Medulla oblongata (tissue), 1 donor: Measurements from ENCODE around the gene LRGUK.
A peak's percentile ranks its signal among the peaks of the same experiment; 100 is the strongest.
"Not testable (repeated sequence)": the region's sequence is repeated elsewhere in the genome, so short reads cannot be mapped to it uniquely, and the experiment has no call there.

ENCODE experiments used
- DNase-seq: peaks from one replicate; pipeline ENCODE4 v3.0.0-alpha.2; 2015; ENCODE audit errors: extremely low spot score

The LRGUK gene

DNA sequence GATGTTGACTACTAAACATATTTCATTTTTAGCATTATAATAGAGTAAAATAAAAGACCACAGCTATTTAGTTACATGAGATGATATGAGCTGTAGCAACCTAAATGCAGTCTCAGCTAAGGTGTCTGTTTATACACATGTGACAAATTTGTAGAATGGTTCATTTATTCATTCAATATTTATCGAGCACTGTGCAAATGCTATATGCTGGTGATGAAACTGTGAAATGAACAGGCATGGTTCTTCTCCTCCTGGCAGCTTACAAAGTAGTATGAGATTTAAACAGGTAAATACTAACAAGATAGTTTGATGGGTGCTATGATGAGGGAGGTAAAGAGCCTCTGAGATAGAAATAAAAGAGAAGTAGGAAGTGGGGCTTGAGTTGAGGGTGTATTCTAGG lies 60.8 kb downstream of the LRGUK start:
- DNase-seq: no peak

- no peak for DNase-seq
Observed at GRCh38 chr7:134188311-134188710, 61.2 kb downstream of the LRGUK start.

DNA sequence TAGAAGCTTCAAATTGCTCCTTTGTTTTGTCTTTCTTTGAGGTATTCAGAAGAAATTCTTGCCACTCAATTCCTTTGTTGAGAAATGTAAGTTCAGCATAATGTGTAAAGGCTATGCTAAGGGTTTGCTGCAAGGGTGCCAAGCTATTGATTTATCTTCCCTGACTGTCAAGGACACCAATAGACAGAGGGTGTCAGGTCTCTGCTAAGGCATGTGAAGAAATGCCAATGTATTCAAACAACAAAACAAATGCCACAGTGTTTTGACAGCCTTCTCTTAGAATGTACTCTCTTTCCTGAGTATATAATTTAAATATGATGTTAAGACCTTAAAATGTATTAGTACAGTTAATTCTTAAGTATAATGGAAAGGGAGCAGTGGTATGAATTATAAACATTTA lies 62.4 kb downstream of the LRGUK start:
- DNase-seq: no peak

- DNase-seq: no peak
Observed at GRCh38 chr7:134191876-134192275, 64.7 kb downstream of the LRGUK start.

DNA sequence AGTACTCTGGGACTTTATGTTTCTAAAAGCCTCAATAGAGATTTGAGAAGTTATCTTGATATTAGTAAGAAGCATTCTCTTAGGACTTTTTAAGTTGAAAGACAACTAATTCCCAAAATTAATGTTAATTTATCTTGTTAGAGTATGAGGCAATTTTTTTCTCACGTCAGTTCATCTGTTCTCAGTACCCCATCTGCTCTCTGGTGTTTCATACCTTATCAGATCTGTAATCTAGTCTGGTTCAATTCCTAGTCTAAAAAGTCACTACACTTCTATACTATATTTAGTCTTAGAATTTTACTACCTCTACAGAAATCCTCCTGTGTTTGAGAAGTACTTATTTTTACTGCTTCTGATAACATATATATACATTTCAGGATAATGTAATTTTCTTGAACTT lies 66.1 kb downstream of the LRGUK start:
- no peak for DNase-seq

GRCh38 chr7:134195252-134195651 lies 68.1 kb downstream of the LRGUK start:
- no peak for DNase-seq

DNA sequence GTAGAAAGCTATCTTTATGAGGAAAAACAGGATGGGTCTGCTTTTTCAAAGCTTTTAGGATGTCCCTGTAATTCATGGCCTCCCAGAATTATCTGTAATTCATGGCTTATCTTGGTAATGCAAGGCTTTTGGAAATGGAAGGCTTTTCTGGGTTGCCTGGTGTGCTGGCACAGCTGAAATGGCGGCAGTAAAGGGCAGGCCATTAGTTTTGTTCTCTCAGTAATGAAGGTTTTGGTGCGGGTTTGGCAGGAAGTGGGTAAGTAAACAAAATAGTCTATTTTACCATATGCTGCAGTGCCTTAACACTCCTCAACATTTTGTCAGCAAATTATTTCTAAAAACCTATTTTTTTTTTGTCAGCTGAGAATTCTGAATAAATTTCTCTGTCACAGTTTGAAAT lies 69.3 kb downstream of the LRGUK start:
- no peak for DNase-seq

GRCh38 chr7:134197345-134197744 lies 70.2 kb downstream of the LRGUK start:
- no peak for DNase-seq

- no peak for DNase-seq
Observed at GRCh38 chr7:134200970-134201369, 73.8 kb downstream of the LRGUK start.

- DNase-seq: no peak
Observed at GRCh38 chr7:134201569-134202261, 74.6 kb downstream of the LRGUK start.

DNA sequence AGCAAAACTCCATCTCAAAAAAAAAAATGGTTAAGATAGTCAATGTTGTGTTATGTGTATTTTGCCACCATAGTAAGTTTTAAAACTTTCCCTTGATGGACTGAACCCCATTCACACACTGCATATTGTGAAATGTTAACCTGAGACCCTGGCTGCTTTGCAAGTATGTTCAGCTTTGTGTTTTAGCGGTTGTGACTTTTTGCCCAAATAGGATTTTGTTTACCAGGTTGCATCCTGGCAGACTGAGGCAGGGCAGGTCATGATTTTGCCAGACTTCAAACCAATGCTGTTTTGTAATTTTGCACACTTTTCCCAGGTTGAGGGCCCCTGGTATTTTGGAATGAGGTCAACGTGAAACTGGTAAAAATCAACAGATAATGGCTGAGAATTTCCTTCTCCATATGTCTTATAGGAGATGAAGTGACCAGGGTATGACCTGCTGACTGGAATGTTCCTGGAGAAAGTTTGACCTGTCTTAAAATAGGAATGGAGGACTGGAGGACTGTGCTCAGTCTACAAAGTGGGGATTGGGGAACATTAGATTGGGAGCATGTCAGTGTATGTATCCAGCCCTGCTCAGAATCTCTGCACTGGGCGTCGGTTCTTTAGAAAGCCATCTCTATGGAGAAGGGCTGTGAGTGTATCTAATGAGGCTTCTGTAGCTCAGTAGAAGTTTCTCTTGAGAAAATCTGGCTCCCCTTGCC lies 76.2 kb downstream of the LRGUK start:
- DNase-seq: no peak

GRCh38 chr7:134209322-134210015 lies 82.3 kb downstream of the LRGUK start:
- no peak for DNase-seq

DNA sequence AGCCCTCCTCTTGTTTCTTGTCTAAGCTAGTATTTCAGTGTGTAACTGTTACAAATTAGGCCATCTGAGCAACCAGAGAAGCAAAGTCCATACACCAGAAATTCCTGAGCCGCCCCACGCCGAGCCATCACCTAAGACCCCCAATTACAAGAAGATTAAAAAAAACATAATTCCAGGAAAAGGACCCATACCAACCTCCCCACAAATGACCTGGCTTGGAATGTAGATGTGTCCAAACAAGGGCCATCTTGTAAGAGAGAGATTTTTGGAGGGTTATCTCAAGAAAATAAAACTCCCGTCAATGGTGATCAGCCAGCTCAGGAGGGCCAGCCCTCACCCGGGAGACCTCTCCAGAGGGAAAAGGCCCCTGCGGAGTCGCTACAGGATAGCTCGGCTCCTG lies 83.1 kb downstream of the LRGUK start:
- no peak for DNase-seq

DNA sequence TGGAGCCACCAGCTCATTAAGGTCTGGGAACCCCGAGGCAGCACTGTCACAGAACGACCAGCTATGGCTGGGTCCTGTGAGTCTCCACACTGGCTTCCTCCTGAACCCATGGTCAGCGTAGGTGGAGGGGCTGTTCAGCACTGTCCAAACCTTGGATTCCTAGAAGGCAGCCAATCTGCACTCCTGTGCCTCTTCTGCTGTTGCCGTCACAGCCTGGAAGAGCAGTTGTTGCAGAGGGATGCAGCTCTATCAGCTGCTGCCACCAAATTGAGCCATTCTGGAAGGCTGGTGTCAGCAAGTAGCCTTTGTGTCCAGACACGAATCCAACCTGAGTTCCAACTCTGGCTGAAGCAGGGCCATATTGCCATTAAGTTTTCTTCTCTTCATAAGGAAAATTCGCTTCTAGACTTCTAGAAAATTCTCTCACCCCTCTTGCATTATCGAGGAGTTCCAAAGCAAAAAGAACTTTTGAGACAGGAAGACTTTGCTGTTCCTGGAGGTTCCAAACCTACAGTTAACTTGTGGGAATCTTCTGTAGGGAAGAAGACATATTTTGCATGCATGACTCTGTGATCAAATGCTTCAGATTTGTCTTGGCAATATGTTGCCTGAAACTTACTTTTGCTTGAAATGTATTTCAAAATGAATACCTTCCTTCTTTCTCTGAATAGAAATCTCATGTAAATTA lies 84.0 kb downstream of the LRGUK start:
- no peak for DNase-seq

GRCh38 chr7:134211817-134212216 lies 84.7 kb downstream of the LRGUK start:
- DNase-seq: no peak

- DNase-seq: peak; percentile 7
Observed at GRCh38 chr7:134212576-134213546, 85.7 kb downstream of the LRGUK start.

- no peak for DNase-seq
Observed at GRCh38 chr7:134220236-134220635, 93.1 kb downstream of the LRGUK start.

DNA sequence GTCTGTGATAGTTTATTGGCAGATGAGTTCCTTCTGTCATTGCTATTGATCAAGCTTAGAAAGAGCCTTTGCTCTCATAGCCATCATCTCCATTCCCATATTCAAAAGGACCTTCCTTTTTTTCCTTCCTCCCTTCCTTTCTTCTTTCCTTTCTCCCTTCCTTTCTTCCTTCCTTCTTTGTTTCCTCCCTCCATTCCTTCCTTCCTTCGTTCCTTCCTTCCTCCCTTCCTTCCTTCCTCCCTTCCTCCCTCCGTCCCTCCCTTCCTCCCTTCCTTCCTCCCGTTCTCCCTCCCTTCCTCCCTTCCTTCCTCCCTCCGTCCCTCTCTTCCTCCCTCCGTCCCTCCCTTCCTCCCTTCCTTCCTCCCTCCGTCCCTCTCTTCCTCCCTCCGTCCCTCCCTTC lies 104.2 kb downstream of the LRGUK start:
- DNase-seq: not testable (repeated sequence)

DNA sequence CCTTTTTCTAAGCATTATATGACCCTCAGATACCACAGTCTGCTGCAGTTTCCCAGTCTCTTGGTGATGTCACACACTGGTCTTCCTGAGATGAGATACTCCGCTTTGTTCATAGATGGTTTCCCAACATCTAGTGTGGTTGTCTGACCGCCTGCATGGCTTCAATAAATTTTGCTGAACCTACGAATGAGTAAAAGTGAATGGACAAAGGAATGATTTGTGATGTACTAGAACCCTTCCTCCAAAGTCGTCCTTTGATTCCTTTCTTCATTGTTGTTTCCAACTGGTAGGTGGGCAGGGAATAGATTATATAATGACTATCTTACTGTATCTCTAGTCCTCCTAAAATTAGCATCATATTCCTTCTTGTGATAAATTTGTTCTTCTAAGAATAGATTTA lies 107.1 kb downstream of the LRGUK start:
- DNase-seq: no peak

- no peak for DNase-seq
Observed at GRCh38 chr7:134245253-134245652, 118.1 kb downstream of the LRGUK start.

GRCh38 chr7:134246347-134246746 lies 119.2 kb downstream of the LRGUK start:
- DNase-seq: no peak
